Stomach (tissue), 4 donors: ENCODE results near the gene ZNF532.

Experiments used
- CTCF ChIP-seq, 7 experiments: fragments of 450-650 bp in 4 of 7; fragments of 200-600 bp in 3 of 7; sonication (generic) in 3 of 7; IDR thresholded peaks; one replicate each; pipeline ENCODE4 v1.5.1; 2016 to 2019; ENCODE audit warnings: antibody characterized with exemption in 7 of 7, control low read depth in 2 of 7, mild to moderate bottlenecking in 1 of 7
- EP300 ChIP-seq: sonication (generic); formaldehyde crosslinking; IDR thresholded peaks from one replicate; pipeline ENCODE4 v1.6.1; 2017; ENCODE audit warnings: antibody characterized with exemption
- POLR2A ChIP-seq, 4 donors: fragments of 450-650 bp; IDR thresholded peaks; one replicate each; pipeline ENCODE4 v1.6.1; 2016; ENCODE audit warnings: antibody characterized with exemption in 4 of 4, control low read depth in 2 of 4, mild to moderate bottlenecking in 1 of 4, moderate library complexity in 1 of 4
- POLR2AphosphoS5 ChIP-seq, 3 donors: sonication (generic); formaldehyde crosslinking; IDR thresholded peaks; one replicate each; pipeline ENCODE4 v1.6.1; 2016; ENCODE audit warnings: antibody characterized with exemption in 3 of 3

GRCh38 chr18:59024829-59025228, 160.2 kb downstream of the ZNF532 start:
- TF ChIP-seq CTCF (IDR thresholded peaks at IDR 0.05) (no peak), EP300 (no peak), POLR2AphosphoS5 (IDR thresholded peaks at IDR 0.05) (no peak), POLR2A (IDR thresholded peaks at IDR 0.05) (no peak)
